ENCODE results near the gene MLC1.

MLC1 gene

GRCh38 chr22:50035131-50035881 is 49.9 kb downstream of the MLC1 start:
- no peak overlapping the region for H3K4me3 ChIP-seq (ENCODE audit: low read length)
- no peak for TF ChIP-seq CTCF (IDR thresholded peaks at IDR 0.05; ENCODE audit: insufficient read depth, low read depth, low read length, missing control alignments)

GRCh38 chr22:50034126-50035081 is 50.8 kb downstream of the MLC1 start:
- DNase-seq (ENCODE audit: low read depth), result no peak
- H3K4me3 ChIP-seq (ENCODE audit: low read length), result no peak overlapping the region
- no peak for TF ChIP-seq CTCF (IDR thresholded peaks at IDR 0.05; ENCODE audit: insufficient read depth, low read depth, low read length, missing control alignments)

More at GRCh38 chr22:50035131-50035881, 49.9 kb downstream of the MLC1 start:
- DNase-seq (ENCODE audit: low read depth), result no peak

GRCh38 chr22:50032941-50033601 is 52.2 kb downstream of the MLC1 start:
- no peak overlapping the region for H3K4me3 ChIP-seq (ENCODE audit: low read length)
- no peak for DNase-seq (ENCODE audit: low read depth)
- no peak for TF ChIP-seq CTCF (IDR thresholded peaks at IDR 0.05; ENCODE audit: insufficient read depth, low read depth, low read length, missing control alignments)

GRCh38 chr22:50032109-50032871 is 52.9 kb downstream of the MLC1 start:
- TF ChIP-seq CTCF (IDR thresholded peaks at IDR 0.05; ENCODE audit: insufficient read depth, low read depth, low read length, missing control alignments), result no peak
- DNase-seq (ENCODE audit: low read depth), result no peak
- H3K4me3 ChIP-seq (ENCODE audit: low read length), result no peak overlapping the region

- no peak for TF ChIP-seq CTCF (IDR thresholded peaks at IDR 0.05; ENCODE audit: insufficient read depth, low read depth, low read length, missing control alignments)
- H3K4me3 ChIP-seq (ENCODE audit: low read length), result no peak overlapping the region
- DNase-seq (ENCODE audit: low read depth), result no peak
Measured at GRCh38 chr22:50031189-50032091, 53.8 kb downstream of the MLC1 start.

All from epithelial cell of esophagus (primary cell).